HepG2 (cell line): ENCODE measurements around the gene NFKBIA. TPM values are rescaled to one million over a fixed set of nuclear protein-coding genes. Genes with fewer than 3 reads are reported as not detected.

Source experiments
- BRD4 ChIP-seq: sonication (generic); formaldehyde crosslinking; IDR thresholded peaks from 2 replicates; pipeline ENCODE4 v1.4.0; 2020; ENCODE audit warnings: missing genetic modification reagents
- KDM6A ChIP-seq: IDR thresholded peaks from 2 replicates; pipeline ENCODE4 v1.6.1; 2016; ENCODE audit warnings: low read depth
- KLF15 ChIP-seq: sonication (generic); formaldehyde crosslinking; IDR thresholded peaks from 2 replicates; pipeline ENCODE4 v1.8.1; 2023; ENCODE audit warnings: borderline replicate concordance, mild to moderate bottlenecking, inconsistent platforms, missing genetic modification reagents, mixed read lengths
- PAX8 ChIP-seq: sonication (generic); formaldehyde crosslinking; IDR thresholded peaks from 2 replicates; pipeline ENCODE4 v1.8.0; 2022; ENCODE audit warnings: mild to moderate bottlenecking, missing genetic modification reagents, borderline replicate concordance
- SOX5 ChIP-seq: IDR thresholded peaks from 2 replicates; pipeline ENCODE4 v1.6.1; 2016; ENCODE audit warnings: borderline replicate concordance
- SP4 ChIP-seq: sonication (generic); formaldehyde crosslinking; IDR thresholded peaks from 2 replicates; pipeline ENCODE4 v1.8.1; 2023; ENCODE audit warnings: mild to moderate bottlenecking, missing genetic modification reagents
- TCF7L2 ChIP-seq: IDR thresholded peaks from 2 replicates; pipeline ENCODE4 v1.6.1; 2011; ENCODE audit warnings: mild to moderate bottlenecking, low read depth, low read length, moderate library complexity
- ZBTB38 ChIP-seq: sonication (generic); formaldehyde crosslinking; IDR thresholded peaks from 2 replicates; pipeline ENCODE4 v1.5.1; 2020; ENCODE audit warnings: mild to moderate bottlenecking, missing genetic modification reagents
- ZNF557 ChIP-seq: sonication (generic); formaldehyde crosslinking; IDR thresholded peaks from 2 replicates; pipeline ENCODE4 v1.4.0; 2020; ENCODE audit warnings: missing genetic modification reagents
- ZNF747 ChIP-seq: sonication (generic); formaldehyde crosslinking; IDR thresholded peaks from 2 replicates; pipeline ENCODE4 v1.8.1; 2023; ENCODE audit warnings: missing genetic modification reagents, mild to moderate bottlenecking, borderline replicate concordance
- polyA plus RNA-seq, 8 experiments: library from polyadenylated mRNA; depleted of rRNA in 3 of 8; stranded (reverse) in 7 of 8; unstranded in 1 of 8; fragments of >200 nt; fragmentation: Illumina TruSeq in 4 of 8; extraction: Trizol in 4 of 8; gene quantifications; 2 replicates each; pipeline versions ENCODE4 v1.2.1 to v1.2.3, GENCODE V29; 2011 to 2016; ENCODE audit warnings: low read depth in 4 of 8, missing spikeins in 1 of 8, mixed read lengths in 1 of 8; ENCODE audit not compliant: insufficient read depth in 1 of 8
- total RNA-seq, 5 experiments: library from RNA; depleted of rRNA; stranded (reverse); fragments of >200 nt; fragmentation: Illumina TruSeq; extraction: Trizol; gene quantifications; 2 replicates each; pipeline ENCODE4 v1.2.3, GENCODE V29; 2016; ENCODE audit warnings: low read depth in 1 of 5
- TF ChIP-seq, protein P1 (sequence below), 2 experiments: sonication (generic) in 1 of 2; formaldehyde crosslinking in 1 of 2; IDR thresholded peaks; 2 replicates each; pipeline versions ENCODE4 v1.4.0 to v1.6.1; 2016 to 2020; ENCODE audit warnings: borderline replicate concordance in 1 of 2, low read depth in 1 of 2, mild to moderate bottlenecking in 1 of 2, missing genetic modification reagents in 1 of 2
- TF ChIP-seq, protein P2 (sequence below): IDR thresholded peaks from 2 replicates; pipeline ENCODE4 v1.6.1; 2016; ENCODE audit warnings: low read depth, missing genetic modification reagents, missing compliant biosample characterization
- TF ChIP-seq, protein P3 (sequence below): sonication (generic); formaldehyde crosslinking; IDR thresholded peaks from 2 replicates; pipeline ENCODE4 v1.4.0; 2020; ENCODE audit warnings: missing genetic modification reagents, borderline replicate concordance

NFKBIA gene
- total and polyA plus RNA-seq, 2 of the 13 experiments (the other 11 are each of a cell fraction or from before 2014, with no cell fraction given): 197 to 319 TPM

DNA sequence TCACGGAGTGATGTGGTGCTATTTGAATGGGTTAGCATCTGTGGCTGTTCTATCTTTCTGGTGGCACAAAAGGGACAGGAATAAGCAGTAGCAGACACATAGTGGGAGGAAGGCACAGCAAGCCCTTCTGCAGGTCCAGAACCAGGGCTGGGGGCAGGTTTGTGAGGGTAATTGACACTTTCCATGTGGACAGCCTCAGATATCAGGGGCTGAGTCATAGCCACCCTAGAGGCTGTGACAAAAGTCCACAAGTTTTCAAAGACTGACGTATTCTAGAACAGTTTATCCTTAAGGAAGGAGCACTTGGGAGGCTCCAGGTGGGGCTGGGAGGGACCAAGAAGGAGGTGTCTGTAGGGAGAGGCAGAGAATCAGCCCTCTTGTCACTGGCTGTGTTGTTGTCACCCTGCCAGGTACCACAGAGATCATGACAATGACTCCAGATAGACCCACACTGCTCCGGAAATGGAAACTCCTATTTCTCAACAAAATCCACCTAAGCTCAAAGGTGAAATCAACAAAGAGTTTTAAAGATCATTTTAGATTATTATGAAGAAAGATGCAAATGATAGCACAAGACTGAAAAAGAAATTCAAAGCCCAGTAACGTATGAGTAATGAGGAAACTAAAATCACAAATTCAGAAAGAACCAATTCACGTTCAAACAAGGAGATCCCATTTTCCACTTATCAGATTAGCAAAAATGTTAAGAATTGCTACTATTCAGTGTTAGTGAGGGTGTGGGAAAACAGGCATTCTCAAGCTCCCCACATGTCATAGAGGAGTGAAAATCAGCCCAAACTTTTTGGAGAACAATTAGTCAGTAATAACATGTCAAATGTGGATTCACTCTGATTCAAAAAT is 48.3 kb downstream of the NFKBIA start (continued):
- TF ChIP-seq, protein P1, sequence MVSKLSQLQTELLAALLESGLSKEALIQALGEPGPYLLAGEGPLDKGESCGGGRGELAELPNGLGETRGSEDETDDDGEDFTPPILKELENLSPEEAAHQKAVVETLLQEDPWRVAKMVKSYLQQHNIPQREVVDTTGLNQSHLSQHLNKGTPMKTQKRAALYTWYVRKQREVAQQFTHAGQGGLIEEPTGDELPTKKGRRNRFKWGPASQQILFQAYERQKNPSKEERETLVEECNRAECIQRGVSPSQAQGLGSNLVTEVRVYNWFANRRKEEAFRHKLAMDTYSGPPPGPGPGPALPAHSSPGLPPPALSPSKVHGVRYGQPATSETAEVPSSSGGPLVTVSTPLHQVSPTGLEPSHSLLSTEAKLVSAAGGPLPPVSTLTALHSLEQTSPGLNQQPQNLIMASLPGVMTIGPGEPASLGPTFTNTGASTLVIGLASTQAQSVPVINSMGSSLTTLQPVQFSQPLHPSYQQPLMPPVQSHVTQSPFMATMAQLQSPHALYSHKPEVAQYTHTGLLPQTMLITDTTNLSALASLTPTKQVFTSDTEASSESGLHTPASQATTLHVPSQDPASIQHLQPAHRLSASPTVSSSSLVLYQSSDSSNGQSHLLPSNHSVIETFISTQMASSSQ (IDR thresholded peaks at IDR 0.05; ENCODE audit: low read depth): peak; percentile 55; the same call in 1 of the 2 replicates
- TF ChIP-seq, protein P1 (CRISPR knock-in tag; IDR thresholded peaks at IDR 0.05; ENCODE audit: borderline replicate concordance): peak; percentile 59; the same call in 1 of the 2 replicates
- peak; percentile 78; the same call in 1 of the 2 replicates for TF ChIP-seq PAX8 (CRISPR knock-in tag)
- TF ChIP-seq TCF7L2: no peak
- TF ChIP-seq, protein P2, sequence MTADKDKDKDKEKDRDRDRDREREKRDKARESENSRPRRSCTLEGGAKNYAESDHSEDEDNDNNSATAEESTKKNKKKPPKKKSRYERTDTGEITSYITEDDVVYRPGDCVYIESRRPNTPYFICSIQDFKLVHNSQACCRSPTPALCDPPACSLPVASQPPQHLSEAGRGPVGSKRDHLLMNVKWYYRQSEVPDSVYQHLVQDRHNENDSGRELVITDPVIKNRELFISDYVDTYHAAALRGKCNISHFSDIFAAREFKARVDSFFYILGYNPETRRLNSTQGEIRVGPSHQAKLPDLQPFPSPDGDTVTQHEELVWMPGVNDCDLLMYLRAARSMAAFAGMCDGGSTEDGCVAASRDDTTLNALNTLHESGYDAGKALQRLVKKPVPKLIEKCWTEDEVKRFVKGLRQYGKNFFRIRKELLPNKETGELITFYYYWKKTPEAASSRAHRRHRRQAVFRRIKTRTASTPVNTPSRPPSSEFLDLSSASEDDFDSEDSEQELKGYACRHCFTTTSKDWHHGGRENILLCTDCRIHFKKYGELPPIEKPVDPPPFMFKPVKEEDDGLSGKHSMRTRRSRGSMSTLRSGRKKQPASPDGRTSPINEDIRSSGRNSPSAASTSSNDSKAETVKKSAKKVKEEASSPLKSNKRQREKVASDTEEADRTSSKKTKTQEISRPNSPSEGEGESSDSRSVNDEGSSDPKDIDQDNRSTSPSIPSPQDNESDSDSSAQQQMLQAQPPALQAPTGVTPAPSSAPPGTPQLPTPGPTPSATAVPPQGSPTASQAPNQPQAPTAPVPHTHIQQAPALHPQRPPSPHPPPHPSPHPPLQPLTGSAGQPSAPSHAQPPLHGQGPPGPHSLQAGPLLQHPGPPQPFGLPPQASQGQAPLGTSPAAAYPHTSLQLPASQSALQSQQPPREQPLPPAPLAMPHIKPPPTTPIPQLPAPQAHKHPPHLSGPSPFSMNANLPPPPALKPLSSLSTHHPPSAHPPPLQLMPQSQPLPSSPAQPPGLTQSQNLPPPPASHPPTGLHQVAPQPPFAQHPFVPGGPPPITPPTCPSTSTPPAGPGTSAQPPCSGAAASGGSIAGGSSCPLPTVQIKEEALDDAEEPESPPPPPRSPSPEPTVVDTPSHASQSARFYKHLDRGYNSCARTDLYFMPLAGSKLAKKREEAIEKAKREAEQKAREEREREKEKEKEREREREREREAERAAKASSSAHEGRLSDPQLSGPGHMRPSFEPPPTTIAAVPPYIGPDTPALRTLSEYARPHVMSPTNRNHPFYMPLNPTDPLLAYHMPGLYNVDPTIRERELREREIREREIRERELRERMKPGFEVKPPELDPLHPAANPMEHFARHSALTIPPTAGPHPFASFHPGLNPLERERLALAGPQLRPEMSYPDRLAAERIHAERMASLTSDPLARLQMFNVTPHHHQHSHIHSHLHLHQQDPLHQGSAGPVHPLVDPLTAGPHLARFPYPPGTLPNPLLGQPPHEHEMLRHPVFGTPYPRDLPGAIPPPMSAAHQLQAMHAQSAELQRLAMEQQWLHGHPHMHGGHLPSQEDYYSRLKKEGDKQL (CRISPR knock-in tag): peak; percentile 78
- TF ChIP-seq ZNF747 (CRISPR knock-in tag): no peak
- peak; percentile 93 for TF ChIP-seq SOX5 (CRISPR knock-in tag)
- peak; percentile 62; the same call in 1 of the 2 replicates for TF ChIP-seq KDM6A (CRISPR knock-in tag)
- TF ChIP-seq KLF15 (CRISPR knock-in tag): peak; percentile 47; the same call in 1 of the 2 replicates
- TF ChIP-seq ZBTB38 (CRISPR knock-in tag): no peak; the same call in 1 of the 2 replicates
- no peak for TF ChIP-seq SP4 (CRISPR knock-in tag)
- 0 out of 2 replicates have a peak, but pooled peaks have one; percentile 13 for TF ChIP-seq ZNF557 (CRISPR knock-in tag)
- 0 out of 2 replicates have a peak, but pooled peaks have one; percentile 12 for TF ChIP-seq BRD4 (CRISPR knock-in tag)
- TF ChIP-seq, protein P3, sequence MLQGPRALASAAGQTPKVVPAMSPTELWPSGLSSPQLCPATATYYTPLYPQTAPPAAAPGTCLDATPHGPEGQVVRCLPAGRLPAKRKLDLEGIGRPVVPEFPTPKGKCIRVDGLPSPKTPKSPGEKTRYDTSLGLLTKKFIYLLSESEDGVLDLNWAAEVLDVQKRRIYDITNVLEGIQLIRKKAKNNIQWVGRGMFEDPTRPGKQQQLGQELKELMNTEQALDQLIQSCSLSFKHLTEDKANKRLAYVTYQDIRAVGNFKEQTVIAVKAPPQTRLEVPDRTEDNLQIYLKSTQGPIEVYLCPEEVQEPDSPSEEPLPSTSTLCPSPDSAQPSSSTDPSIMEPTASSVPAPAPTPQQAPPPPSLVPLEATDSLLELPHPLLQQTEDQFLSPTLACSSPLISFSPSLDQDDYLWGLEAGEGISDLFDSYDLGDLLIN (CRISPR knock-in tag): no peak
